Mesenchymal stem cell (in vitro differentiated cells and primary cell): ENCODE measurements around the gene ST7.

ENCODE experiments used
- DNase-seq: peaks from one replicate; pipeline ENCODE4 v3.0.0-alpha.2; 2013
- H2AFZ ChIP-seq: one replicate; pipeline ENCODE4 v1.6.1; 2013; ENCODE audit warnings: low read depth, mild to moderate bottlenecking, control low read depth, inconsistent platforms, low read length, moderate library complexity
- H2AK5ac ChIP-seq: 2 replicates; pipeline ENCODE4 v1.6.1; 2013; ENCODE audit warnings: low read length, moderate library complexity, mild to moderate bottlenecking, inconsistent platforms; ENCODE audit not compliant: severe bottlenecking
- H2BK120ac ChIP-seq: one replicate; pipeline ENCODE4 v1.6.1; 2013; ENCODE audit warnings: low read depth, mild to moderate bottlenecking, inconsistent platforms, low read length, moderate library complexity
- H2BK12ac ChIP-seq, 2 experiments: one replicate each; pipeline ENCODE4 v1.6.1; 2013; ENCODE audit warnings: inconsistent platforms in 2 of 2, low read length in 2 of 2, mild to moderate bottlenecking in 2 of 2, moderate library complexity in 2 of 2, control low read depth in 1 of 2
- H2BK15ac ChIP-seq: one replicate; pipeline ENCODE4 v1.6.1; 2013; ENCODE audit warnings: mild to moderate bottlenecking, low read depth, inconsistent platforms; ENCODE audit not compliant: poor library complexity, severe bottlenecking
- H2BK5ac ChIP-seq: 2 replicates; pipeline ENCODE4 v1.6.1; 2013; ENCODE audit warnings: low read depth, mild to moderate bottlenecking, low read length, control low read depth, inconsistent platforms; ENCODE audit not compliant: poor library complexity, severe bottlenecking
- H3K14ac ChIP-seq, 2 experiments: one replicate each; pipeline ENCODE4 v1.6.1; 2013; ENCODE audit warnings: inconsistent platforms in 2 of 2, low read length in 2 of 2, control low read depth in 1 of 2, mild to moderate bottlenecking in 1 of 2, moderate library complexity in 1 of 2
- H3K18ac ChIP-seq, 2 experiments: one replicate each; pipeline ENCODE4 v1.6.1; 2013; ENCODE audit warnings: inconsistent platforms in 2 of 2, low read length in 2 of 2, control low read depth in 1 of 2, low read depth in 1 of 2, mild to moderate bottlenecking in 1 of 2
- H3K23ac ChIP-seq, 2 experiments: one replicate each; pipeline ENCODE4 v1.6.1; 2013; ENCODE audit warnings: inconsistent platforms in 2 of 2, low read length in 2 of 2, mild to moderate bottlenecking in 2 of 2, moderate library complexity in 2 of 2, control low read depth in 1 of 2
- H3K27ac ChIP-seq: 2 replicates; pipeline ENCODE4 v1.5.1; 2013; ENCODE audit warnings: mild to moderate bottlenecking, moderate library complexity, low read length, control low read depth, inconsistent platforms; ENCODE audit not compliant: poor library complexity, severe bottlenecking
- H3K27me3 ChIP-seq, 2 experiments: 2 replicates each; pipeline versions ENCODE4 v1.6.1 to v1.7.0; 2013; ENCODE audit warnings: low read length in 2 of 2, mild to moderate bottlenecking in 2 of 2, moderate library complexity in 2 of 2, control low read depth in 1 of 2, inconsistent platforms in 1 of 2; ENCODE audit not compliant: control insufficient read depth in 1 of 2, insufficient read depth in 1 of 2
- H3K36me3 ChIP-seq, 2 experiments: 2 replicates each; pipeline versions ENCODE4 v1.6.1 to v1.7.0; 2013; ENCODE audit warnings: low read length in 2 of 2, control low read depth in 1 of 2, inconsistent platforms in 1 of 2, low read depth in 1 of 2, mild to moderate bottlenecking in 1 of 2; ENCODE audit not compliant: insufficient read depth in 2 of 2, control insufficient read depth in 1 of 2
- H3K4ac ChIP-seq, 2 experiments: one replicate each; pipeline ENCODE4 v1.6.1; 2013; ENCODE audit warnings: inconsistent platforms in 2 of 2, low read length in 2 of 2, mild to moderate bottlenecking in 2 of 2, moderate library complexity in 2 of 2, control low read depth in 1 of 2, low read depth in 1 of 2
- H3K4me1 ChIP-seq: 2 replicates; pipeline ENCODE4 v1.6.1; 2013; ENCODE audit warnings: low read depth, low read length, control low read depth; ENCODE audit not compliant: control insufficient read depth, insufficient read depth
- H3K4me2 ChIP-seq: 2 replicates; pipeline ENCODE4 v1.6.1; 2013; ENCODE audit warnings: low read length, mild to moderate bottlenecking, inconsistent platforms; ENCODE audit not compliant: poor library complexity, severe bottlenecking
- H3K4me3 ChIP-seq, 2 experiments: 2 replicates each; pipeline versions ENCODE4 v1.5.1 to v1.7.0; 2013; ENCODE audit warnings: low read length in 2 of 2, mild to moderate bottlenecking in 2 of 2, control low read depth in 1 of 2, low read depth in 1 of 2; ENCODE audit not compliant: insufficient read depth in 1 of 2
- H3K79me1 ChIP-seq: replicated peaks from 2 replicates; pipeline ENCODE4 v1.6.1; 2013; ENCODE audit warnings: mild to moderate bottlenecking, control low read depth, low read length, inconsistent platforms; ENCODE audit not compliant: poor library complexity, severe bottlenecking
- H3K9ac ChIP-seq: 2 replicates; pipeline ENCODE4 v1.7.0; 2013; ENCODE audit warnings: mild to moderate bottlenecking, low read length, moderate library complexity
- H3K9me3 ChIP-seq: 2 replicates; pipeline ENCODE4 v1.7.0; 2013; ENCODE audit warnings: mild to moderate bottlenecking, low read length; ENCODE audit not compliant: control insufficient read depth
- H4K8ac ChIP-seq: one replicate; pipeline ENCODE4 v1.6.1; 2013; ENCODE audit warnings: inconsistent platforms, mild to moderate bottlenecking, low read length, moderate library complexity
- H4K91ac ChIP-seq: one replicate; pipeline ENCODE4 v1.6.1; 2013; ENCODE audit warnings: mild to moderate bottlenecking, low read length, inconsistent platforms
- WGBS: methylation state at CpG from one replicate; pipeline ENCODE4 v1.1.7; 2013; ENCODE audit warnings: mixed read lengths; 5-methylcytosine and 5-hydroxymethylcytosine counted together

ST7 gene

DNA sequence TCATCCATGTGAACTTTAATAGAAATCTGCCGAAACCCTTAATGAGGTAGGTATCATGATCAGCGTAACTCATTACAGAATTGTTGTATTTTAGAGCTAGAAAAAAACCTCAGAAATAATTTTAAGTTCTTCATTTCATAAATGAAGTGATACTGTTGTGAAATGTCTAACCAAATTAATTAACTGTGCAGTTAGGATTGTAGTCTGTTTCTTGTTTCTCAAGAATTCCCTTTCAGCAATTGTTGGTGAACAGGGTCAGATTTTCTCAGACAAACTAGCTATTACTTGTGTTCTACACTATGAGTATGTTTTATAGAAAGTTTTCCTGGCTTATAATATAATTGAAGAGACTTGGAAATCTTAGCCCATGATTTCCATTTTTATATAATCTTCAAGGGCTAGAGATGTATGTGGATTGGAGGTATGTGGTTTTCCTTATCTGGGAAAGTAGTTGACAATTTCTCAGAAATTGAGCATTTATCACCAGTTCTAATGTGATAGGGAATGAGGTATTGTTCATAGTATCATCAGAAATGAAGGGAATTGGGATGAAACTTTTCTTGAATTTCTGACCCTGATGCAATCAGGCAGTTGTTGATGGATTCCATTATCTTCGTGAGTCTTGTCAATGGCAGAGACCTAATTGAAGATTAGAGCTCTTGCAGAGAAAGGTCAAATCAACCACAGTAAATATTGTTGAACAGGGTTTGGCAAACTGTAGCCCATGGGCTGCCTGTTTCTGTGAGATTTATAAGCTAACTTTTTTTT is 55.0 kb downstream of the ST7 start:
- Histone ChIP-seq H3K23ac (no peak overlapping the region), H3K79me1 (peaks cover 21% of the 10 kb centered on the region)
- WGBS, result 42% methylated on average over 2 of the region's 3 CpGs

DNA sequence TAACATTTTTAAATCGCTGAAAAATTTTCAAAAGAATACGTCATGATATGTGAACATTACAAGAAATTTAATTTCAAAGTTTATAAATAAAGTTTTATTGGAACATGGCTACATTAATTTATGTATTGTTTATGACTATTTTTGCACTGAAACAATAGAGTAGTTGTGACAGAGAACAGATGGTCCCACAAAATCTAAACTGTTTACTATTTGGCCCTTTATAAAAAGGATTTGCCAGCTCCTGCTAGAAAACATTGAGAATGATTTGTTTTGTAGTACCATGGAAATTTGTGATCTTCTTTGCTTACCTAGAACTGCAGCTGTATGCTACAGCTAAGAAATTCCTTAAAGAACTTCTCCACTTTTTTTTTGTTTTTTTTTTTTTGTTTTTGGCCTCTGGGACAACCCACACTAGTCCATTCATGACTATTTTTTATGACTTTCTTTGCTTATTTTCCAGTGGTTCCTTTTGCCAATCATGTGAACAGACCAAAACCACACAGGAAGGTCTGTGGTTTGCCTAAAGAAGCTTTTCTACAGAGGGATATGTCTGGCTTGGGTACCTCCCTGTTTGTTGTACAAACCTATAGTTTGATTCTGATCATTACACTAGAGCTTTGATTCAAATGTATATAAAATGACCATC is 55.7 kb downstream of the ST7 start:
- H4K8ac ChIP-seq, result no peak overlapping the region
- H3K23ac ChIP-seq, result no peak overlapping the region
- H2BK15ac ChIP-seq, result no peak overlapping the region
- H3K79me1 ChIP-seq, result peaks cover 20% of the 10 kb centered on the region
- no peak overlapping the region for H4K91ac ChIP-seq
- no peak overlapping the region for H3K4me2 ChIP-seq
- no peak overlapping the region for H2BK120ac ChIP-seq
- H3K18ac ChIP-seq, result no peak overlapping the region
- WGBS, result no CpG with 5 or more reads among the region's 2 CpGs
- H2BK12ac ChIP-seq, result no peak overlapping the region
- H3K36me3 ChIP-seq, result no peaks in the 10 kb centered on the region
- no peak overlapping the region for H2AK5ac ChIP-seq
- H3K27ac ChIP-seq, result no peak overlapping the region
- peak; percentile 87 for DNase-seq
- no peak overlapping the region for H3K4ac ChIP-seq
- no peak overlapping the region for H3K4me3 ChIP-seq
- H3K14ac ChIP-seq, result no peak overlapping the region
- no peak overlapping the region for H3K9ac ChIP-seq
- peaks cover 2% of the 10 kb centered on the region for H3K4me1 ChIP-seq
- no peak overlapping the region for H2BK5ac ChIP-seq
- no peak overlapping the region for H2AFZ ChIP-seq
- no peaks in the 10 kb centered on the region for H3K9me3 ChIP-seq
- H3K27me3 ChIP-seq, result no peaks in the 10 kb centered on the region

More for the DNA sequence above, 55.0 kb downstream of the ST7 start:
- no peak overlapping the region for H3K14ac ChIP-seq
- H3K9ac ChIP-seq, result no peak overlapping the region
- H3K27ac ChIP-seq, result no peak overlapping the region
- no peak overlapping the region for H2BK120ac ChIP-seq
- H2AK5ac ChIP-seq, result peak overlapping the region; percentile 87
- peak; percentile 28 for DNase-seq
- no peak overlapping the region for H3K4me3 ChIP-seq
- H3K36me3 ChIP-seq, result no peaks in the 10 kb centered on the region
- no peak overlapping the region for H4K91ac ChIP-seq
- no peak overlapping the region for H2BK5ac ChIP-seq
- H2BK15ac ChIP-seq, result no peak overlapping the region
- H3K4me1 ChIP-seq, result peaks cover 2% of the 10 kb centered on the region
- H2BK12ac ChIP-seq, result no peak overlapping the region
- H4K8ac ChIP-seq, result no peak overlapping the region
- no peak overlapping the region for H3K4ac ChIP-seq
- H3K4me2 ChIP-seq, result no peak overlapping the region
- no peaks in the 10 kb centered on the region for H3K9me3 ChIP-seq
- peak overlapping the region in 1 of 2 experiments; percentile 52 for H3K18ac ChIP-seq
- no peak overlapping the region for H2AFZ ChIP-seq
- H3K27me3 ChIP-seq, result no peaks in the 10 kb centered on the region

DNA sequence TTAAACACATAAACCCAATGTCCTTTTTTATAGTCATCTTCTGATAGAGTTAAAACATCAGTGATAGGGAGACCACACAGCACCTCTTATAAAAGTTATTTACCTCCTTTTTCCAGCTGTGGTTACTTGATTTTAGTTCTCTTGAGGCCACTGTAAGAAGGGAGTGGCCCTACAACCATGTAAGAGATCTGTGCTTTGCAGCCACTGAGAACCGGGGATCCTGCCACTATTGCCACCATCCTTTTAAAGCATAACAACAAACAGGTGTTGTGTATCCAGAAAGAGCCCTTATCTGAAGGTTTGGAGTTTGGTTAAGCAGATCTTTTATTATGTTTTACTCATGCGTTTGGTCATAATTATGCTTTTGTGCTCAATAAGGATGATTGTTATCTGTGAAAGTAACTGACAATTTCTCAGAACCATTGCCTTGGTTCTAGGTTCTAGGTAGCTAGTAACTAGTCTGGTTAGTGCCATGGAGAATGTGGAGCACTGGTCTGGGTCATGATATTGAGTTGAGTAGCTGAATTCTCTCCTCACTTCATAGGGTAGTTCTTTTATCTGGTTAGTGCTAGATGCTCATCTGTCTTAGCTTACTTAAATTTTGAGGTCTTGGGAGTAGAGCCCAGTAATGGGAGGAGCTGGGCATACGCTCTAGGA is 56.5 kb downstream of the ST7 start:
- no peak overlapping the region for H2BK15ac ChIP-seq
- no peak overlapping the region for H3K23ac ChIP-seq
- peaks cover 2% of the 10 kb centered on the region for H3K4me1 ChIP-seq
- no peak overlapping the region for H2BK5ac ChIP-seq
- no peaks in the 10 kb centered on the region for H3K27me3 ChIP-seq
- no peak overlapping the region for H4K8ac ChIP-seq
- H3K4me3 ChIP-seq, result no peak overlapping the region
- H2BK12ac ChIP-seq, result peak overlapping the region in 1 of 2 experiments; percentile 89
- H3K27ac ChIP-seq, result no peak overlapping the region
- no peak overlapping the region for H3K14ac ChIP-seq
- H3K18ac ChIP-seq, result peak overlapping the region in 1 of 2 experiments; percentile 61
- no peaks in the 10 kb centered on the region for H3K9me3 ChIP-seq
- DNase-seq, result no peak
- no peaks in the 10 kb centered on the region for H3K36me3 ChIP-seq
- WGBS, result 94% methylated on average over 3 of the region's 3 CpGs
- H2BK120ac ChIP-seq, result no peak overlapping the region
- H2AFZ ChIP-seq, result no peak overlapping the region
- H4K91ac ChIP-seq, result no peak overlapping the region
- no peak overlapping the region for H3K4me2 ChIP-seq
- peaks cover 17% of the 10 kb centered on the region for H3K79me1 ChIP-seq
- H3K9ac ChIP-seq, result no peak overlapping the region
- H2AK5ac ChIP-seq, result peak overlapping the region; percentile 11
- peak overlapping the region in 1 of 2 experiments; percentile 89 for H3K4ac ChIP-seq
